Hepatocyte (in vitro differentiated cells): ENCODE results near the gene ZBTB42. TPM values are rescaled to one million over a fixed set of nuclear protein-coding genes. Genes with fewer than 3 reads are reported as not detected.
A peak's percentile ranks its signal among the peaks of the same experiment; 100 is the strongest.

Experiments used
- DNase-seq: peaks from one replicate; pipeline ENCODE4 v3.0.0-alpha.2; 2016; ENCODE audit warnings: low spot score
- H2AFZ ChIP-seq: fragments of 200-600 bp; sonication (generic); 2 replicates; pipeline ENCODE4 v1.6.0; 2016; ENCODE audit warnings: antibody characterized with exemption, mild to moderate bottlenecking
- H3K27ac ChIP-seq: fragments of 200-600 bp; sonication (generic); 2 replicates; pipeline ENCODE4 v1.5.1; 2016; ENCODE audit warnings: mild to moderate bottlenecking
- H3K27me3 ChIP-seq: fragments of 200-600 bp; sonication (generic); 2 replicates; pipeline ENCODE4 v1.6.1; 2016
- H3K36me3 ChIP-seq: fragments of 200-600 bp; sonication (generic); replicated peaks from 2 replicates; pipeline ENCODE4 v1.5.1; 2016; ENCODE audit warnings: low read depth; ENCODE audit not compliant: insufficient read depth
- H3K4me1 ChIP-seq: fragments of 200-600 bp; sonication (generic); 2 replicates; pipeline ENCODE4 v1.5.1; 2016; ENCODE audit warnings: mild to moderate bottlenecking, moderate library complexity; ENCODE audit not compliant: insufficient read depth
- H3K4me2 ChIP-seq: fragments of 200-600 bp; sonication (generic); 2 replicates; pipeline ENCODE4 v1.6.0; 2016
- H3K4me3 ChIP-seq: fragments of 200-600 bp; sonication (generic); 2 replicates; pipeline ENCODE4 v1.5.1; 2016; ENCODE audit warnings: mild to moderate bottlenecking
- H3K79me2 ChIP-seq: fragments of 200-600 bp; sonication (generic); 2 replicates; pipeline ENCODE4 v1.6.0; 2017; ENCODE audit warnings: mild to moderate bottlenecking
- H3K9me2 ChIP-seq: fragments of 200-600 bp; sonication (generic); replicated peaks from 2 replicates; pipeline ENCODE4 v1.6.0; 2017; ENCODE audit warnings: mild to moderate bottlenecking; ENCODE audit not compliant: insufficient read depth
- H3K9me3 ChIP-seq: fragments of 200-600 bp; sonication (generic); 2 replicates; pipeline ENCODE4 v1.5.1; 2016; ENCODE audit warnings: low read depth, mild to moderate bottlenecking
- H4K20me1 ChIP-seq: fragments of 200-600 bp; sonication (generic); 2 replicates; pipeline ENCODE4 v1.6.0; 2016; ENCODE audit warnings: mild to moderate bottlenecking; ENCODE audit not compliant: insufficient read depth, poor library complexity, severe bottlenecking
- CTCF ChIP-seq: fragments of 200-600 bp; sonication (generic); IDR thresholded peaks from 2 replicates; pipeline ENCODE4 v1.5.1; 2016; ENCODE audit warnings: antibody characterized with exemption, mild to moderate bottlenecking; ENCODE audit not compliant: poor library complexity
- EZH2 ChIP-seq: fragments of 200-600 bp; sonication (generic); IDR thresholded peaks from 2 replicates; pipeline ENCODE4 v1.6.1; 2016; ENCODE audit warnings: antibody characterized with exemption, mild to moderate bottlenecking, borderline replicate concordance
- EZH2phosphoT487 ChIP-seq: fragments of 200-600 bp; sonication (generic); IDR thresholded peaks from one replicate; pipeline ENCODE4 v1.6.1; 2018; ENCODE audit warnings: antibody characterized with exemption, mild to moderate bottlenecking, low read depth, moderate library complexity; ENCODE audit not compliant: unreplicated experiment, severe bottlenecking
- WGBS: methylation state at CpG from one replicate; pipeline ENCODE4 v1.1.6; 2016; ENCODE audit warnings: low lambda C conversion rate; ENCODE audit errors: missing lambda C conversion rate; 5-methylcytosine and 5-hydroxymethylcytosine counted together
- polyA plus RNA-seq: library from polyadenylated mRNA; unstranded; fragments of >200 nt; fragmentation: Nextera tagmentation; extraction: Ambion mirVana; gene quantifications from 2 replicates; pipeline ENCODE4 v1.2.1, GENCODE V29; 2016
- total RNA-seq: library from RNA; depleted of rRNA; stranded (reverse); fragments of >200 nt; gene quantifications from 2 replicates; pipeline ENCODE4 v1.2.3, GENCODE V29; 2014

Gene ZBTB42
- total RNA-seq (8.6 and 13.0 TPM in 2 replicates), polyA plus RNA-seq (3.6 TPM in 2 replicates)

- DNase-seq, result peak; percentile 92
- no peaks in the 10 kb centered on the region for H3K9me3 ChIP-seq
- peak within 1 kb of the TSS; percentile 86 for H2AFZ ChIP-seq
- peak within 1 kb of the TSS; percentile 100 for H3K4me2 ChIP-seq
- H4K20me1 ChIP-seq, result no peaks in the 10 kb centered on the region
- peaks cover 4% of the 10 kb centered on the region for H3K79me2 ChIP-seq
- no peaks in the 10 kb centered on the region for H3K9me2 ChIP-seq
- H3K36me3 ChIP-seq, result no peaks in the 10 kb centered on the region
- WGBS, result 2% methylated on average over 69 of the region's 105 CpGs
- H3K27me3 ChIP-seq, result no peaks in the 10 kb centered on the region
- H3K27ac ChIP-seq, result peak within 1 kb of the TSS; percentile 96
- peak within 1 kb of the TSS; percentile 83 for H3K4me3 ChIP-seq
- H3K4me1 ChIP-seq, result peaks cover 33% of the 10 kb centered on the region
- TF ChIP-seq EZH2 (no peak), CTCF (no peak), EZH2phosphoT487 (no peak)
Measured at GRCh38 chr14:104800771-104801519, at the start of gene ZBTB42. Gene ZBTB42, plus strand, starts transcription at chr14:104801101. Its CDS starts 97 bp downstream, at chr14:104801198.

- Histone ChIP-seq H2AFZ (peak overlapping the region; percentile 31), H3K9me2 (no peaks in the 10 kb centered on the region), H3K27ac (peak overlapping the region; percentile 76), H3K9me3 (no peaks in the 10 kb centered on the region), H3K4me1 (peaks cover 35% of the 10 kb centered on the region), H3K36me3 (no peaks in the 10 kb centered on the region), H3K4me3 (no peak overlapping the region), H3K27me3 (no peaks in the 10 kb centered on the region), H3K4me2 (peak overlapping the region; percentile 77), H3K79me2 (peaks cover 38% of the 10 kb centered on the region), H4K20me1 (peaks cover 26% of the 10 kb centered on the region)
- DNase-seq, result no peak
- TF ChIP-seq CTCF, result no peak
- no peak for TF ChIP-seq EZH2
- TF ChIP-seq EZH2phosphoT487, result no peak
- 91% methylated on average over 80 of the region's 90 CpGs for WGBS
Measured at GRCh38 chr14:104751539-104752422, 49.1 kb upstream of the ZBTB42 start.

- Histone ChIP-seq H3K79me2 (peaks cover 44% of the 10 kb centered on the region), H3K4me1 (peaks cover 31% of the 10 kb centered on the region), H3K27me3 (no peaks in the 10 kb centered on the region), H3K36me3 (no peaks in the 10 kb centered on the region), H4K20me1 (peaks cover 26% of the 10 kb centered on the region), H2AFZ (peak overlapping the region; percentile 31), H3K4me3 (no peak overlapping the region), H3K4me2 (peak overlapping the region; percentile 77), H3K9me2 (no peaks in the 10 kb centered on the region), H3K27ac (peak overlapping the region; percentile 76), H3K9me3 (no peaks in the 10 kb centered on the region)
- TF ChIP-seq EZH2 (no peak), CTCF (no peak), EZH2phosphoT487 (no peak)
- WGBS, result 37% methylated on average over 6 of the region's 21 CpGs
- DNase-seq, result no peak
Measured at GRCh38 chr14:104752423-104752734, 48.5 kb upstream of the ZBTB42 start.
